Spleen (tissue), 11 donors: Measurements from ENCODE around the gene IRAG1. TPM values are rescaled to one million over a fixed set of nuclear protein-coding genes. Genes with fewer than 3 reads are reported as not detected.
A peak's percentile ranks its signal among the peaks of the same experiment; 100 is the strongest.

Source experiments
- DNase-seq: peaks from one replicate; pipeline ENCODE4 v3.0.0-alpha.2; 2020
- H3K27ac ChIP-seq, 8 donors: fragments of 200-600 bp; sonication (generic) in 7 of 8; 1 replicate in 4 of 8; 2 replicates in 4 of 8; pipeline versions ENCODE4 v1.5.0 to v1.8.0; 2016 to 2021; ENCODE audit warnings: inconsistent platforms in 4 of 8, mild to moderate bottlenecking in 4 of 8, moderate library complexity in 1 of 8
- H3K27me3 ChIP-seq, 7 donors: fragments of 200-600 bp; sonication (generic) in 6 of 7; replicated peaks in 1 of 7; 1 replicate in 4 of 7; 2 replicates in 3 of 7; pipeline versions ENCODE4 v1.5.0 to v1.8.0; 2016 to 2021; ENCODE audit warnings: inconsistent platforms in 3 of 7, mild to moderate bottlenecking in 1 of 7
- H3K36me3 ChIP-seq, 6 donors: fragments of 200-600 bp; sonication (generic) in 5 of 6; 1 replicate in 4 of 6; 2 replicates in 2 of 6; pipeline versions ENCODE4 v1.5.0 to v1.8.0; 2016 to 2021; ENCODE audit warnings: inconsistent platforms in 2 of 6
- H3K4me1 ChIP-seq, 6 donors: fragments of 200-600 bp; sonication (generic) in 5 of 6; 1 replicate in 3 of 6; 2 replicates in 3 of 6; pipeline versions ENCODE4 v1.5.0 to v1.8.0; 2016 to 2021; ENCODE audit warnings: inconsistent platforms in 3 of 6
- H3K4me3 ChIP-seq, 8 donors: fragments of 200-600 bp; sonication (generic) in 7 of 8; 1 replicate in 4 of 8; 2 replicates in 4 of 8; pipeline versions ENCODE4 v1.5.0 to v1.8.0; 2016 to 2021; ENCODE audit warnings: inconsistent platforms in 4 of 8, mild to moderate bottlenecking in 4 of 8, moderate library complexity in 2 of 8
- H3K9me3 ChIP-seq, 8 donors: fragments of 200-600 bp; sonication (generic) in 7 of 8; 1 replicate in 4 of 8; 2 replicates in 4 of 8; pipeline versions ENCODE4 v1.5.0 to v1.8.0; 2016 to 2021; ENCODE audit warnings: inconsistent platforms in 4 of 8
- CTCF ChIP-seq, 11 experiments: fragments of 200-600 bp in 7 of 11; fragments of 450-650 bp in 4 of 11; sonication (generic) in 4 of 11; IDR thresholded peaks in 8 of 11; conservative IDR thresholded peaks in 3 of 11; 1 replicate in 7 of 11; 2 replicates in 4 of 11; pipeline versions ENCODE4 v1.4.0 to v1.8.0; 2016 to 2021; ENCODE audit warnings: antibody characterized with exemption in 11 of 11, inconsistent platforms in 4 of 11, mild to moderate bottlenecking in 1 of 11
- POLR2A ChIP-seq, 3 donors: fragments of 450-650 bp; IDR thresholded peaks; one replicate each; pipeline ENCODE4 v1.5.1; 2017; ENCODE audit warnings: antibody characterized with exemption in 3 of 3, mild to moderate bottlenecking in 1 of 3
- POLR2AphosphoS5 ChIP-seq, 3 donors: sonication (generic); formaldehyde crosslinking; IDR thresholded peaks; one replicate each; pipeline ENCODE4 v1.5.1; 2017; ENCODE audit warnings: antibody characterized with exemption in 3 of 3
- WGBS, 5 donors: extraction: QIAGEN DNeasy Blood & Tissue Kit in 3 of 5; methylation state at CpG; one replicate each; pipeline versions ENCODE4 v1.1.5 to v1.1.7; 2013 to 2018; 5-methylcytosine and 5-hydroxymethylcytosine counted together
- intact Hi-C: fragments of 100-400 bp; cut with DNase I; formaldehyde crosslinking; loops from one replicate; pipeline ENCODE4 v1.15.0; 2023; ENCODE audit warnings: low total_unique reads
- polyA plus RNA-seq, 3 donors: library from polyadenylated mRNA; stranded (reverse); fragments of 200-250 nt; gene quantifications; one replicate each; pipeline ENCODE4 v1.2.1, GENCODE V29; 2013
- total RNA-seq, 7 donors: library from RNA; depleted of rRNA in 3 of 7; stranded (reverse); fragments of >200 nt in 3 of 7; fragmentation: NEBNext Ultra II Directional in 4 of 7; extraction: Animal tissue kit (Norgen Biotek cat#: 25700) in 4 of 7; gene quantifications; one replicate each; pipeline versions ENCODE4 v1.1.0 to v1.2.1, GENCODE V29; 2016 to 2021
- donor health status: healthy with polysubstance abuse.
- donor health status: DM: no; HTN: no; CAD: no; lungs with moderate emphysema.
- donor health status: DM: no; HTN: no; CAD: no.
- donor health status: Bipolar disorder and iron deficiency.
- donor health status: healthy.
- donor health status: DM: no; HTN: no; CAD: no.
- donor health status: DM: yes; HTN: yes; CAD: no.

IRAG1 gene
- total and polyA plus RNA-seq, 10 donors: 2.8 to 15.6 (median 10.0) TPM

DNA sequence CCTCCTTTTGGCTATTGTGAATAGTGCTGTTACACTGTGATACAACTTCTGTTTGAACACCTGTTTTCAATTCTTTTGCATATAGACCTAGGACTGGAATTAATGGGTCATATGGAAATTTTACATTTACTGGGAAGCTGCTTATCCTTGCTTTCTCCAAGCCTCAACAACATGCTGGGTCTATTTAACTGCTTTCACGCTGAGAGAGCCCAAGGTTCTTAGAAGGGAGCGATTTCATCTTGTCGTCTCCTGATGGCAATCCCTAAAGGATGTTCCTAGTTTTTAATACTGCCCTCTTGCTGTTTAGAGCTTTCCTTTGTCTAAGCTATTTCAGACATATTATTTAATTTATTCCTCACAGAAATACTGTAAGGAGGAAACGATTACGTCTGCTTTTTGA, 15.5 kb downstream of the IRAG1 start:
- TF ChIP-seq POLR2A (IDR thresholded peaks at IDR 0.05) (no peak), CTCF (IDR thresholded peaks at IDR 0.05 in 8 of 11, conservative IDR thresholded peaks at IDR 0.05 in 3 of 11) (no peak), POLR2AphosphoS5 (IDR thresholded peaks at IDR 0.05) (no peak)
- intact Hi-C loops: no loop called here
- Histone ChIP-seq H3K27me3 (peaks cover 0 to 17% (median 0%) of the 10 kb centered on the region in 7 donors), H3K4me3 (no peak overlapping the region), H3K9me3 (no peaks in the 10 kb centered on the region), H3K36me3 (no peaks in the 10 kb centered on the region), H3K4me1 (peaks cover 16 to 32% (median 26%) of the 10 kb centered on the region in 6 donors), H3K27ac (no peak overlapping the region)
- 68 to 87% (median 77%) methylated on average over 5 of the region's 5 CpGs for WGBS, 5 donors
- DNase-seq: no peak

DNA sequence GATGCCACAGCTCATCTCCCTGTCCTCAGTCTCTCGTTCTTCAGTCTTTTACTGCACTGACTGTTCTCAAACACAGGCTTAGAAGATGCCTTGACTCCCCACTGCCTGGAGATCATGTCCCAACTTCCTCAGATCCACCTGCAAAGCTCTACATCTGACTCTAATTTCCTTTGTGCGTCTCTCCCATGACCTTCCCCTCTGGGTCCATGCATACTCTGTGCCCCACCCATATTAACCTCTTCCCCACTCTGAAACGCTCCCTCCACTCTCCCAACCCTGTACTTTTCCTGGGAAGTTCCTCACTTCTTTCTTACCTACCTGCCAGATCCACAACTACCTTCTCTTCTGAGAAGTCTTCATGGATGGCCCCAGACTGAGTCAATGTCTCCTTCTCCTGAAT, 16.6 kb downstream of the IRAG1 start:
- no peaks in the 10 kb centered on the region for H3K36me3 ChIP-seq
- peaks cover 16 to 32% (median 26%) of the 10 kb centered on the region in 6 donors for H3K4me1 ChIP-seq
- TF ChIP-seq POLR2A (IDR thresholded peaks at IDR 0.05): no peak
- TF ChIP-seq POLR2AphosphoS5 (IDR thresholded peaks at IDR 0.05): no peak
- TF ChIP-seq CTCF (IDR thresholded peaks at IDR 0.05 in 8 of 11, conservative IDR thresholded peaks at IDR 0.05 in 3 of 11): no peak
- H3K27me3 ChIP-seq: peaks cover 0 to 17% (median 0%) of the 10 kb centered on the region in 7 donors
- H3K9me3 ChIP-seq: no peaks in the 10 kb centered on the region
- no peak overlapping the region for H3K4me3 ChIP-seq
- 64 to 80% (median 70%) methylated on average over 3 of the region's 3 CpGs for WGBS, 5 donors
- H3K27ac ChIP-seq: peak overlapping the region in 1 of 8 donors; percentile 72
- DNase-seq: no peak
- intact Hi-C loops: no loop called here

GRCh38 chr11:10674911-10675440, 18.6 kb downstream of the IRAG1 start:
- peaks cover 16 to 36% (median 26%) of the 10 kb centered on the region in 6 donors for H3K4me1 ChIP-seq
- 11 to 21% (median 16%) methylated on average over 10 of the region's 10 CpGs for WGBS, 5 donors

DNA sequence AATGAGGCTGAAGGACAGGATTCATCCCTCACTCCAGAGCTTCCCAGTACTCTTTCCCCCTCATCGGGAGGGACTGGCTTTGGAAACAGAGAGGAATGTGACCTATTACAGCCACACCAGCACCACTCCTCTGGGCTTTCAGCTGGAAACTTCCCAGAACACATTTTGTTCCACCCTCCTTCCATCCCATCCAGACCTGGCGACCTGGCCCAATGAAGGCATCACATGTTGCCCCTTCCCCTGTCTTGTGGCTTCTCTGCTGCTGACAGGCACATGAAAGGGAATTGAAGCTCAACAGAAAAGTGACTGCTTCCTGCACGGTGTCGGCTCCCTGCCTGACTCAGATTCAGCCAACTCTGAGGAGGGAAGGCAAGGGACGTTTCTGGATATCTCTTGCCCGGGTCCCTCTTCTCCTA, 19.1 kb downstream of the IRAG1 start:
- H3K4me3 ChIP-seq: peak overlapping the region in 1 of 8 donors; percentile 33
- peaks cover 0 to 17% (median 0%) of the 10 kb centered on the region in 7 donors for H3K27me3 ChIP-seq
- H3K9me3 ChIP-seq: no peaks in the 10 kb centered on the region
- DNase-seq: no peak
- 8 to 19% (median 14%) methylated on average over 6 of the region's 6 CpGs for WGBS, 5 donors
- peak overlapping the region; percentile 1 to 82 (median 68) for H3K27ac ChIP-seq
- intact Hi-C loops: no loop called here
- no peak for TF ChIP-seq POLR2A (IDR thresholded peaks at IDR 0.05)
- no peak for TF ChIP-seq POLR2AphosphoS5 (IDR thresholded peaks at IDR 0.05)
- no peak for TF ChIP-seq CTCF (IDR thresholded peaks at IDR 0.05 in 8 of 11, conservative IDR thresholded peaks at IDR 0.05 in 3 of 11)
- no peaks in the 10 kb centered on the region for H3K36me3 ChIP-seq
- H3K4me1 ChIP-seq: peaks cover 16 to 41% (median 28%) of the 10 kb centered on the region in 6 donors

More at GRCh38 chr11:10674911-10675440, 18.6 kb downstream of the IRAG1 start:
- DNase-seq: no peak
- peak in 2 of 3 donors; percentile 32 to 56 for TF ChIP-seq POLR2AphosphoS5 (IDR thresholded peaks at IDR 0.05)
- TF ChIP-seq POLR2A (IDR thresholded peaks at IDR 0.05): no peak
- H3K36me3 ChIP-seq: no peaks in the 10 kb centered on the region
- peak overlapping the region; percentile 1 to 82 (median 68) for H3K27ac ChIP-seq
- no peaks in the 10 kb centered on the region for H3K9me3 ChIP-seq
- H3K4me3 ChIP-seq: peak overlapping the region in 1 of 8 donors; percentile 33
- intact Hi-C loops: no loop called here
- peaks cover 0 to 17% (median 0%) of the 10 kb centered on the region in 7 donors for H3K27me3 ChIP-seq
